HG02884 (cell line): ENCODE data around the gene AMIGO3.

Experiments
- ATAC-seq: cut with Tn5 transposase; IDR thresholded peaks from one replicate; pipeline ENCODE4 v1.9.1; 2021; ENCODE audit warnings: mild to moderate bottlenecking, moderate library complexity; ENCODE audit not compliant: unreplicated experiment

AMIGO3 gene

GRCh38 chr3:49671291-49672288, 47.9 kb downstream of the AMIGO3 start:
- ATAC-seq = no peak

- no peak for ATAC-seq
Observed at GRCh38 chr3:49670940-49671290, 48.6 kb downstream of the AMIGO3 start.

- ATAC-seq = no peak
Observed at GRCh38 chr3:49669352-49669751, 50.1 kb downstream of the AMIGO3 start.

- no peak for ATAC-seq
Observed at GRCh38 chr3:49668861-49669260, 50.6 kb downstream of the AMIGO3 start.

- no peak for ATAC-seq
Observed at GRCh38 chr3:49668414-49668797, 51.1 kb downstream of the AMIGO3 start.

GRCh38 chr3:49667701-49668413, 51.6 kb downstream of the AMIGO3 start:
- ATAC-seq = no peak
